ENCODE data around the gene HAUS5. TPM values are rescaled to one million over a fixed set of nuclear protein-coding genes. Genes with fewer than 3 reads are reported as not detected.
A peak's percentile ranks its signal among the peaks of the same experiment; 100 is the strongest.

HAUS5 gene
- total RNA-seq, 1 donor from 2014 or later: 5.2 TPM

DNA sequence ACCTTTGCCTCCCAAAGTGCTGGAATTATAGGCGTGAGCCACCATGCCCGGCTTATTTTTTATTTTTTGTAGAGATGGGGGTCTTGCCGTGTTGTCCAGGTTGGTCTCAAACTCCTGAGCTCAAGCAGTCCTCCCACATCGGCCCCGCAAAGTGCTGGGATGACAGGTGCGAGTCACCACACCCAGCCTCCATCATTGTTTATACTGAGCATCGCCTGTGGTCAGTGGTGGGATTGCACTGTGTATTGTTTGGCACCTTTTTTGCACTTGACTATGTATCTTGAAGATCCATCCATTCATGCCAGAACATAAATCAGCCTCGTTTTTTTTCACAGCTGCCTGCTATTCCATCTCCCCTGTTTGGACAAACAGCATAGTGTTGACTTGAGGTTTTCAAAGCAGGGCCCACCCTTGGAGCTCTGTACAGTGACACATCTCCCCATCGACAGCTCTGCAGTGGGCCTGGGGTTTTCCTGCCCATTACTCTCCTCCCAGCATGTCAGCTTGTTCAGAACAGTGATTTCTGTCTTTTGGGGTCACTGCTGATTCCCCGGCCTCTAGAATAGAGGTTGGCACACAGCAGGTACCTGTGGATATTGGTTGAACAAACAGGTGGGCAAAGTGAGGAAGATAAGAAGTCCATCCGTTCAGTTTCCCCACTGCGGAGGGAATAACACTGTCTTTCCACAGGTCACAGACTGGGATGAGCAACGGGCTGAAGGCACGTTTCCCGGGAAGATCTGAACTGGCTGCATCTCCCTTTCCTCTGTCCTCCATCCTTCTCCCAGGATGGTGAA, 45.6 kb downstream of the HAUS5 start:
- ATAC-seq: no peak
- DNase-seq (ENCODE audit: missing footprints): no peak
- intact Hi-C loops (cut with DNase I): no loop called here

- ATAC-seq: no peak
- no peak for DNase-seq (ENCODE audit: missing footprints)
- intact Hi-C loops (cut with DNase I): no loop called here
These were observed 49.4 kb downstream of the HAUS5 start for GRCh38 chr19:35661995-35662340.

- ATAC-seq (no peak), DNase-seq (ENCODE audit: missing footprints) (no peak)
- intact Hi-C loops (cut with DNase I): no loop called here
These were observed 51.4 kb downstream of the HAUS5 start for GRCh38 chr19:35663981-35664380.

GRCh38 chr19:35665157-35665556, 52.6 kb downstream of the HAUS5 start:
- ATAC-seq (no peak), DNase-seq (ENCODE audit: missing footprints) (no peak)
- intact Hi-C loops (cut with DNase I): no loop called here

DNA sequence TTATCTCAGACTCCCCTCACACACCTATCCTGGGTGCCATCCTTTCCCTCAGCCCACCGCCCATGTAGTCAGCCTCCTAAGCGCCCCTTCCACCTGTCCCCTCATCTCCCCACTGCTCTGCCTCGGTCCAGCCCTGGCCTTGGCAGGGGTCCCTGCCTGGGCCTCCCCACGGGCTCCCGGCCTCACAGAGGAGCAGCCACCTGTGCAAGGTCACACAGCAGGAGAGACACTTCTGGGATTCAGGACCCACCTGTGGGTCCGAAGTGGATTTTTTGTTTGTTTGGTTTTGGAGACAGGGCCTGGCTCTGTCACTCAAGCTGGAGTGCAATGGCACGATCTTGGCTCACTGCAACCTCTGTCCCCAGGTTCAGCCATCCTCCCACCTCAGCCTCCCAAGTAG, 53.1 kb downstream of the HAUS5 start:
- intact Hi-C loops (cut with DNase I): no loop called here
- no peak for DNase-seq (ENCODE audit: missing footprints)
- no peak for ATAC-seq

GRCh38 chr19:35666251-35666913, 53.8 kb downstream of the HAUS5 start, which contains the start of gene UPK1A:
Gene UPK1A, plus strand, starts transcription at chr19:35666517. Its CDS starts 296 bp downstream, at chr19:35666813.
- DNase-seq (ENCODE audit: missing footprints) (no peak), ATAC-seq (peak; percentile 10)
- intact Hi-C loops (cut with DNase I): no loop called here

GRCh38 chr19:35669566-35669965, 57.0 kb downstream of the HAUS5 start:
- no peak for ATAC-seq
- DNase-seq (ENCODE audit: missing footprints): no peak
- intact Hi-C loops (cut with DNase I): no loop called here

GRCh38 chr19:35669974-35670373, 57.4 kb downstream of the HAUS5 start:
- DNase-seq (ENCODE audit: missing footprints): no peak
- ATAC-seq: no peak
- intact Hi-C loops (cut with DNase I): no loop called here

DNA sequence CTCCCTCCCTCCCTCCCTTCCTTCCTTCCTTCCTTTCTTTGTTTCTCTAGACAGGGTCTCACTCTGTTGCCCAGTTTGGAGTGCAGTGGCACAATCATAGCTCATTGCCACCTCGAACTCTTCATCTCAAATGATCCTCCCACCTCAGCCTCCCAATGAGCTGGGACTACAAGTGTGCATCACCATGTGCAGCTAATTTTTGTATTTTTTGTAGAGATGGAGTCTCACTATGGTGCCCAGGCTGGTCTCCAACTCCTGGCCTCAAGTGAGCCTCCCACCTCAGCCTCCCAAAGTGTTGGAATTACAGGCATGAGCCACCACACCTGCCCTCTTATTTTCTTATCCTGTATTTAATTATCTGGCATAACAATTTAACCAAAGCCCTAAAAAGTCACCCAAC, 58.2 kb downstream of the HAUS5 start:
- ATAC-seq: no peak
- DNase-seq (ENCODE audit: missing footprints): no peak
- intact Hi-C loops (cut with DNase I): no loop called here

GRCh38 chr19:35671818-35672217, 59.3 kb downstream of the HAUS5 start:
- intact Hi-C loops (cut with DNase I): no loop called here
- DNase-seq (ENCODE audit: missing footprints) (no peak), ATAC-seq (no peak)

DNA sequence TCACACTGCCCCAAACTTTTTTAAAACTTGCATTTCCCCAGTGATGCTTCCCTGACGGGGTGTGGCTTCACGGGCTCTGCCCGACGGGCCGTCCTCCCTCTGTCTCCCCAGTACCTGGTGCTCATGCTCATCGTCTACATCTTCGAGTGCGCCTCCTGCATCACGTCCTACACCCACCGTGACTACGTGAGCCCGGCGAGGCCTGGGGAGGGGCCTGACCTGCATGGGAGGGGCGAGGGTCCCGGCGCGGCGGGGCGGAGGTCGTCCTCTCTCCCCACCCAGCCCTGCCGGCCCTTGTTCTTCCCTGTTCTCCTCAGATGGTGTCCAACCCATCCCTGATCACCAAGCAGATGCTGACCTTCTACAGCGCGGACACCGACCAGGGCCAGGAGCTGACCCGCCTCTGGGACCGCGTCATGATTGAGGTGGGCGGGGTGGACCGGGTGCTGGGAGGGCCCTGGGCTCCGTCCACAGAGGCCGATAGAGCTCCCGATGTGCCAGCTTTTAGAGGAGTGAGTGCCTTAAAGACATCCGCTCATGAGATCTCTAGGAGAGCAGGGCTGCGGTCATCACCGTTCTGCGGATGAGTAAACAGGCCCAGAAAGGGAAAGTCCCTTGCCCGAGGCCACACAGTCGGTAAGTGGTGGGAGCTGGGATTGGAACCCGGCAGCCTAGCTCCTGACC, 60.7 kb downstream of the HAUS5 start:
- intact Hi-C loops (cut with DNase I): no loop called here
- DNase-seq (ENCODE audit: missing footprints) (no peak), ATAC-seq (peak; percentile 68)

Other genes with a start within 250 kb of the HAUS5 start
- not detected for gene GPR42, start 241.7 kb upstream of the HAUS5 start, total RNA-seq
- 0.32 TPM for gene FFAR2, start 164.5 kb upstream of the HAUS5 start, total RNA-seq
- gene KRTDAP, start 122.3 kb upstream of the HAUS5 start, total RNA-seq: not detected
- gene DMKN, start 99.1 kb upstream of the HAUS5 start, total RNA-seq: 3.4 TPM
- not detected for gene SBSN, start 84.4 kb upstream of the HAUS5 start, total RNA-seq
- not detected for gene GAPDHS, start 79.3 kb upstream of the HAUS5 start, total RNA-seq
- gene TMEM147, start 67.1 kb upstream of the HAUS5 start, total RNA-seq: 84.6 TPM
- gene ATP4A, start 49.1 kb upstream of the HAUS5 start, total RNA-seq: not detected
- not detected for gene PMIS2, start 26.6 kb upstream of the HAUS5 start, total RNA-seq
- gene RBM42, start 16.3 kb downstream of the HAUS5 start, total RNA-seq: 51.5 TPM
- 0.68 TPM for gene ETV2, start 29.0 kb downstream of the HAUS5 start, total RNA-seq
- gene COX6B1, start 35.6 kb downstream of the HAUS5 start, total RNA-seq: 1,537 TPM
- gene UPK1A, start 53.8 kb downstream of the HAUS5 start, total RNA-seq: not detected
- gene ZBTB32, start 91.8 kb downstream of the HAUS5 start, total RNA-seq: not detected
- gene KMT2B, start 105.3 kb downstream of the HAUS5 start, total RNA-seq: 12.7 TPM
- 5.1 TPM for gene IGFLR1, start 129.7 kb downstream of the HAUS5 start, total RNA-seq
- gene U2AF1L4, start 132.7 kb downstream of the HAUS5 start, total RNA-seq: 19.5 TPM
- 44.7 TPM for gene PSENEN, start 132.9 kb downstream of the HAUS5 start, total RNA-seq
- gene LIN37, start 135.8 kb downstream of the HAUS5 start, total RNA-seq: 8.2 TPM
- 662 TPM for gene HSPB6, start 144.3 kb downstream of the HAUS5 start, total RNA-seq
- gene PROSER3, start 145.4 kb downstream of the HAUS5 start, total RNA-seq: 5.1 TPM
- gene ARHGAP33, start 162.8 kb downstream of the HAUS5 start, total RNA-seq: 4.2 TPM
- not detected for gene PRODH2, start 200.1 kb downstream of the HAUS5 start, total RNA-seq
- gene NPHS1, start 239.8 kb downstream of the HAUS5 start, total RNA-seq: not detected
- gene KIRREL2, start 244.2 kb downstream of the HAUS5 start, total RNA-seq: not detected

Measured in Right ventricle myocardium inferior (tissue), 1 donor.